PFSK-1 (cell line): ENCODE results near the gene AMDHD1.

ENCODE experiments used
- FOXP2 ChIP-seq: optimal IDR thresholded peaks from 2 replicates; pipeline ENCODE3; 2011; ENCODE audit warnings: borderline replicate concordance, control low read depth, inconsistent platforms; ENCODE audit not compliant: insufficient read depth; ENCODE audit errors: extremely low read length, extremely low read depth
- POLR2AphosphoS5 ChIP-seq: IDR thresholded peaks from 2 replicates; pipeline ENCODE4 v1.6.1; 2012; ENCODE audit warnings: low read depth, mild to moderate bottlenecking, control low read depth, low read length, moderate library complexity
- REST ChIP-seq, 2 experiments: IDR thresholded peaks; 2 replicates each; pipeline versions ENCODE4 v1.6.1 to v1.8.0; 2011 to 2012; ENCODE audit warnings: low read depth in 2 of 2, low read length in 2 of 2, control low read depth in 1 of 2, inconsistent platforms in 1 of 2, mild to moderate bottlenecking in 1 of 2, moderate library complexity in 1 of 2; ENCODE audit not compliant: insufficient read depth in 1 of 2
- SIN3A ChIP-seq: IDR thresholded peaks from 2 replicates; pipeline ENCODE4 v1.6.1; 2012; ENCODE audit warnings: mild to moderate bottlenecking, low read length, moderate library complexity, borderline replicate concordance; ENCODE audit not compliant: insufficient read depth
- TAF1 ChIP-seq: IDR thresholded peaks from 2 replicates; pipeline ENCODE4 v1.6.1; 2012; ENCODE audit warnings: low read length, control low read depth, borderline replicate concordance; ENCODE audit not compliant: insufficient read depth

AMDHD1 gene

GRCh38 chr12:95993907-95994306, 50.8 kb downstream of the AMDHD1 start:
- no peak for TF ChIP-seq SIN3A
- TF ChIP-seq REST (IDR thresholded peaks at IDR 0.05; ENCODE audit: insufficient read depth in 1 of 2, low read depth in 2 of 2, low read length in 2 of 2) = no peak
- no peak for TF ChIP-seq TAF1
- no peak for TF ChIP-seq POLR2AphosphoS5
- TF ChIP-seq FOXP2 = no peak

- TF ChIP-seq TAF1 (no peak), SIN3A (no peak), FOXP2 (no peak), REST (IDR thresholded peaks at IDR 0.05; ENCODE audit: insufficient read depth in 1 of 2, low read depth in 2 of 2, low read length in 2 of 2) (no peak), POLR2AphosphoS5 (no peak)
Observed at GRCh38 chr12:95994476-95994875, 51.3 kb downstream of the AMDHD1 start.

GRCh38 chr12:95995238-95996031, 52.3 kb downstream of the AMDHD1 start:
- TF ChIP-seq REST (IDR thresholded peaks at IDR 0.05; ENCODE audit: insufficient read depth in 1 of 2, low read depth in 2 of 2, low read length in 2 of 2) (no peak), FOXP2 (no peak), SIN3A (no peak), POLR2AphosphoS5 (no peak), TAF1 (no peak)

- TF ChIP-seq REST (IDR thresholded peaks at IDR 0.05; ENCODE audit: insufficient read depth in 1 of 2, low read depth in 2 of 2, low read length in 2 of 2) (no peak), FOXP2 (peak; percentile 16)
Observed at GRCh38 chr12:95996034-95996658, 53.0 kb downstream of the AMDHD1 start, which contains the start of gene HAL. Gene HAL, minus strand, starts transcription at chr12:95996344. Its CDS starts 434 bp downstream, at chr12:95995910.
